Measurements from ENCODE around the gene RABGAP1L. TPM values are rescaled to one million over a fixed set of nuclear protein-coding genes. Genes with fewer than 3 reads are reported as not detected.

The RABGAP1L gene
- total RNA-seq, 1 experiment from 2014 or later, result 57.4 TPM

DNA sequence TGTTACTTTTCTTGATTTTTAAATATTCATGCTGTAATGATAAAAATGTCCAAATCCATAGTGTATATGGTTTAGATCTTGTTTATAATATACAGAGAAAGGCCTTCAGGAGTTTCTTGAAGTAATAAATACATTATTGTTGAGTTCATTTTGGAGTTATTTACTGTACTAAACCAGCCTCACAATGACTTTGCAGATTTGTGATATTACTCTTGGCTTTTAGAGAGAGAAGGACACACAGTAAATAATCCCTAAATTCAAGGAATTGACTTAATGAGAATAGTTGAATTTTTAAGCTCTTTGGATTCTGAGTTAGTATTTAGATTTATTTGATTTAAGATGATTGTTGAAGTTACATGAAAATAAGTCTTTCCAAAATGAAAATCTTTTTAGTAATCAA is 38.9 kb downstream of the RABGAP1L start:
- H3K79me2 ChIP-seq (ENCODE audit: low read depth), result no peaks in the 10 kb centered on the region
- H3K36me3 ChIP-seq (ENCODE audit: low read depth), result no peaks in the 10 kb centered on the region
- ChIA-PET CTCF (no interaction called here), POLR2A (ENCODE audit: unreplicated experiment) (no interaction called here)
- H3K4me2 ChIP-seq, result no peak overlapping the region
- no TSS peak for BruUV-seq (replicated peaks)
- H3K9me3 ChIP-seq (ENCODE audit: insufficient read depth, low read depth), result peaks cover 3% of the 10 kb centered on the region; the same call in 1 of the 2 replicates
- no peak overlapping the region for H2AFZ ChIP-seq
- no peaks in the 10 kb centered on the region for H3K9me2 ChIP-seq (ENCODE audit: insufficient read depth)
- no peak overlapping the region for H3K4me3 ChIP-seq
- H4K20me1 ChIP-seq (ENCODE audit: insufficient read depth), result no peaks in the 10 kb centered on the region
- no peak overlapping the region for H3K27ac ChIP-seq
- TF ChIP-seq, protein P1, sequence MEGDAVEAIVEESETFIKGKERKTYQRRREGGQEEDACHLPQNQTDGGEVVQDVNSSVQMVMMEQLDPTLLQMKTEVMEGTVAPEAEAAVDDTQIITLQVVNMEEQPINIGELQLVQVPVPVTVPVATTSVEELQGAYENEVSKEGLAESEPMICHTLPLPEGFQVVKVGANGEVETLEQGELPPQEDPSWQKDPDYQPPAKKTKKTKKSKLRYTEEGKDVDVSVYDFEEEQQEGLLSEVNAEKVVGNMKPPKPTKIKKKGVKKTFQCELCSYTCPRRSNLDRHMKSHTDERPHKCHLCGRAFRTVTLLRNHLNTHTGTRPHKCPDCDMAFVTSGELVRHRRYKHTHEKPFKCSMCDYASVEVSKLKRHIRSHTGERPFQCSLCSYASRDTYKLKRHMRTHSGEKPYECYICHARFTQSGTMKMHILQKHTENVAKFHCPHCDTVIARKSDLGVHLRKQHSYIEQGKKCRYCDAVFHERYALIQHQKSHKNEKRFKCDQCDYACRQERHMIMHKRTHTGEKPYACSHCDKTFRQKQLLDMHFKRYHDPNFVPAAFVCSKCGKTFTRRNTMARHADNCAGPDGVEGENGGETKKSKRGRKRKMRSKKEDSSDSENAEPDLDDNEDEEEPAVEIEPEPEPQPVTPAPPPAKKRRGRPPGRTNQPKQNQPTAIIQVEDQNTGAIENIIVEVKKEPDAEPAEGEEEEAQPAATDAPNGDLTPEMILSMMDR (conservative IDR thresholded peaks at IDR 0.05), result no peak
- no peak for TF ChIP-seq EZH2 (IDR thresholded peaks at IDR 0.05; ENCODE audit: low read depth)
- no peaks in the 10 kb centered on the region for H3K4me1 ChIP-seq (replicated peaks; ENCODE audit: insufficient read depth)
- H3F3A ChIP-seq (ENCODE audit: insufficient read depth, low read depth), result no peaks in the 10 kb centered on the region
- DNase-seq, result no peak
- intact Hi-C loops (cut with micrococcal nuclease; ENCODE audit: unreplicated experiment), result no loop called here
- H3K27me3 ChIP-seq (ENCODE audit: insufficient read depth, low read depth), result no peaks in the 10 kb centered on the region

GRCh38 chr1:174200746-174201145 is 41.4 kb downstream of the RABGAP1L start:
- peaks cover 3% of the 10 kb centered on the region; the same call in 1 of the 2 replicates for H3K9me3 ChIP-seq (ENCODE audit: insufficient read depth, low read depth)
- intact Hi-C loops (cut with micrococcal nuclease; ENCODE audit: unreplicated experiment), result no loop called here
- no peaks in the 10 kb centered on the region for H3K79me2 ChIP-seq (ENCODE audit: low read depth)
- no peak for TF ChIP-seq EZH2 (IDR thresholded peaks at IDR 0.05; ENCODE audit: low read depth)
- TF ChIP-seq, protein P1 (conservative IDR thresholded peaks at IDR 0.05), result no peak
- H3K4me3 ChIP-seq, result no peak overlapping the region
- H3K4me1 ChIP-seq (replicated peaks; ENCODE audit: insufficient read depth), result no peaks in the 10 kb centered on the region
- H4K20me1 ChIP-seq (ENCODE audit: insufficient read depth), result no peaks in the 10 kb centered on the region
- no peaks in the 10 kb centered on the region for H3K27me3 ChIP-seq (ENCODE audit: insufficient read depth, low read depth)
- ChIA-PET CTCF (no interaction called here), POLR2A (ENCODE audit: unreplicated experiment) (no interaction called here)
- no peaks in the 10 kb centered on the region for H3K36me3 ChIP-seq (ENCODE audit: low read depth)
- H3K4me2 ChIP-seq, result no peak overlapping the region
- no peak for DNase-seq
- no peak overlapping the region for H3K27ac ChIP-seq
- no peaks in the 10 kb centered on the region for H3F3A ChIP-seq (ENCODE audit: insufficient read depth, low read depth)
- H3K9me2 ChIP-seq (ENCODE audit: insufficient read depth), result no peaks in the 10 kb centered on the region
- no peak overlapping the region for H2AFZ ChIP-seq
- BruUV-seq (replicated peaks), result no TSS peak

GRCh38 chr1:174204697-174205308 is 45.5 kb downstream of the RABGAP1L start:
- CTCF ChIA-PET, result interaction anchor here (0.6 kb wide), 1 partner anchor 543 kb away, joined by 4 read pairs; no protein-coding TSS in a partner anchor
- intact Hi-C loops (cut with micrococcal nuclease; ENCODE audit: unreplicated experiment), result no loop called here

More at GRCh38 chr1:174204697-174205308, 45.5 kb downstream of the RABGAP1L start:
- H3K36me3 ChIP-seq (ENCODE audit: low read depth), result no peaks in the 10 kb centered on the region
- H3K9me3 ChIP-seq (ENCODE audit: insufficient read depth, low read depth), result peaks cover 3% of the 10 kb centered on the region; the same call in 1 of the 2 replicates
- no peaks in the 10 kb centered on the region for H3F3A ChIP-seq (ENCODE audit: insufficient read depth, low read depth)
- no peaks in the 10 kb centered on the region for H3K9me2 ChIP-seq (ENCODE audit: insufficient read depth)
- no peak for TF ChIP-seq EZH2 (IDR thresholded peaks at IDR 0.05; ENCODE audit: low read depth)
- TF ChIP-seq, protein P1 (conservative IDR thresholded peaks at IDR 0.05), result no peak
- POLR2A ChIA-PET (ENCODE audit: unreplicated experiment), result interaction anchor here (0.7 kb wide), 1 partner anchor 402 kb away, joined by 5 read pairs; no protein-coding TSS in a partner anchor
- H3K79me2 ChIP-seq (ENCODE audit: low read depth), result no peaks in the 10 kb centered on the region
- no peak overlapping the region for H2AFZ ChIP-seq
- no peaks in the 10 kb centered on the region for H3K4me1 ChIP-seq (replicated peaks; ENCODE audit: insufficient read depth)
- H3K27ac ChIP-seq, result no peak overlapping the region
- no peak overlapping the region for H3K4me3 ChIP-seq
- no peaks in the 10 kb centered on the region for H3K27me3 ChIP-seq (ENCODE audit: insufficient read depth, low read depth)
- H3K4me2 ChIP-seq, result no peak overlapping the region
- no peaks in the 10 kb centered on the region for H4K20me1 ChIP-seq (ENCODE audit: insufficient read depth)
- DNase-seq, result peak in 1 of 2 experiments; percentile 37
- BruUV-seq (replicated peaks), result no TSS peak
